SK-N-SH (cell line): ENCODE data around the gene C1orf159.

Experiments used
- EP300 ChIP-seq, 2 experiments: IDR thresholded peaks; 2 replicates each; pipeline versions ENCODE4 v1.4.0 to v1.6.1; 2012; ENCODE audit warnings: borderline replicate concordance in 1 of 2, low read depth in 1 of 2, low read length in 1 of 2
- EZH2phosphoT487 ChIP-seq: fragments of 200-600 bp; sonication (generic); IDR thresholded peaks from 2 replicates; pipeline ENCODE4 v1.6.1; 2017; ENCODE audit warnings: low read depth, mixed run types, mild to moderate bottlenecking, antibody characterized with exemption, moderate library complexity, borderline replicate concordance
- JUND ChIP-seq: IDR thresholded peaks from 2 replicates; pipeline ENCODE4 v1.4.0; 2012
- NRF1 ChIP-seq: IDR thresholded peaks from 2 replicates; pipeline ENCODE4 v1.6.1; 2012; ENCODE audit warnings: low read depth, mild to moderate bottlenecking, low read length
- POLR2AphosphoS5 ChIP-seq: IDR thresholded peaks from 2 replicates; pipeline ENCODE4 v1.6.1; 2012; ENCODE audit warnings: low read depth, low read length
- RAD21 ChIP-seq: IDR thresholded peaks from 2 replicates; pipeline ENCODE4 v1.6.1; 2012; ENCODE audit warnings: mild to moderate bottlenecking, low read length
- RFX5 ChIP-seq: IDR thresholded peaks from 2 replicates; pipeline ENCODE4 v1.6.1; 2012; ENCODE audit warnings: mild to moderate bottlenecking, improper control_type of control experiment, low read length
- TAF1 ChIP-seq: IDR thresholded peaks from 2 replicates; pipeline ENCODE4 v1.6.1; 2012; ENCODE audit warnings: low read depth, mild to moderate bottlenecking, low read length, moderate library complexity, borderline replicate concordance
- TF ChIP-seq, protein P1 (sequence below): fragments of 200-600 bp; sonication (generic); IDR thresholded peaks from 2 replicates; pipeline ENCODE4 v1.6.1; 2017; ENCODE audit warnings: antibody characterized with exemption, mild to moderate bottlenecking, moderate library complexity
- TF ChIP-seq, protein P2 (sequence below): IDR thresholded peaks from 2 replicates; pipeline ENCODE4 v1.4.0; 2012; ENCODE audit warnings: low read depth

GRCh38 chr1:1111516-1112236 lies 4.2 kb downstream of the C1orf159 start:
- TF ChIP-seq TAF1 (no peak), EP300 (IDR thresholded peaks at IDR 0.05; ENCODE audit: borderline replicate concordance in 1 of 2, low read depth in 1 of 2, low read length in 1 of 2) (no peak), EZH2phosphoT487 (no peak), JUND (no peak), RAD21 (no peak), RFX5 (no peak), POLR2AphosphoS5 (no peak), NRF1 (no peak)
- TF ChIP-seq, protein P1, sequence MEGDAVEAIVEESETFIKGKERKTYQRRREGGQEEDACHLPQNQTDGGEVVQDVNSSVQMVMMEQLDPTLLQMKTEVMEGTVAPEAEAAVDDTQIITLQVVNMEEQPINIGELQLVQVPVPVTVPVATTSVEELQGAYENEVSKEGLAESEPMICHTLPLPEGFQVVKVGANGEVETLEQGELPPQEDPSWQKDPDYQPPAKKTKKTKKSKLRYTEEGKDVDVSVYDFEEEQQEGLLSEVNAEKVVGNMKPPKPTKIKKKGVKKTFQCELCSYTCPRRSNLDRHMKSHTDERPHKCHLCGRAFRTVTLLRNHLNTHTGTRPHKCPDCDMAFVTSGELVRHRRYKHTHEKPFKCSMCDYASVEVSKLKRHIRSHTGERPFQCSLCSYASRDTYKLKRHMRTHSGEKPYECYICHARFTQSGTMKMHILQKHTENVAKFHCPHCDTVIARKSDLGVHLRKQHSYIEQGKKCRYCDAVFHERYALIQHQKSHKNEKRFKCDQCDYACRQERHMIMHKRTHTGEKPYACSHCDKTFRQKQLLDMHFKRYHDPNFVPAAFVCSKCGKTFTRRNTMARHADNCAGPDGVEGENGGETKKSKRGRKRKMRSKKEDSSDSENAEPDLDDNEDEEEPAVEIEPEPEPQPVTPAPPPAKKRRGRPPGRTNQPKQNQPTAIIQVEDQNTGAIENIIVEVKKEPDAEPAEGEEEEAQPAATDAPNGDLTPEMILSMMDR = no peak
- TF ChIP-seq, protein P2, sequence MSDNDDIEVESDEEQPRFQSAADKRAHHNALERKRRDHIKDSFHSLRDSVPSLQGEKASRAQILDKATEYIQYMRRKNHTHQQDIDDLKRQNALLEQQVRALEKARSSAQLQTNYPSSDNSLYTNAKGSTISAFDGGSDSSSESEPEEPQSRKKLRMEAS = no peak
